IPS-18c (cell line): ENCODE data around the gene CTNNA2.

Experiments used
- H3K4me3 ChIP-seq: 2 replicates; pipeline ENCODE4 v1.7.0; 2013; ENCODE audit warnings: low read depth, mild to moderate bottlenecking, low read length, moderate library complexity; ENCODE audit not compliant: insufficient read depth
- H3K9me3 ChIP-seq: one replicate; pipeline ENCODE4 v1.6.1; 2013; ENCODE audit warnings: mild to moderate bottlenecking, low read length, moderate library complexity; ENCODE audit not compliant: control insufficient read depth, insufficient read depth

The CTNNA2 gene

GRCh38 chr2:79734518-79734917 lies 221.7 kb downstream of the CTNNA2 start:
- Histone ChIP-seq H3K9me3 (no peaks in the 10 kb centered on the region), H3K4me3 (no peak overlapping the region)

- no peaks in the 10 kb centered on the region for H3K9me3 ChIP-seq
- H3K4me3 ChIP-seq: no peak overlapping the region
Measured at GRCh38 chr2:79740879-79741443, 228.1 kb downstream of the CTNNA2 start.

GRCh38 chr2:79750321-79750720 lies 237.5 kb downstream of the CTNNA2 start:
- Histone ChIP-seq H3K4me3 (no peak overlapping the region), H3K9me3 (no peaks in the 10 kb centered on the region)

GRCh38 chr2:79757526-79757925 lies 244.7 kb downstream of the CTNNA2 start:
- Histone ChIP-seq H3K4me3 (no peak overlapping the region), H3K9me3 (no peaks in the 10 kb centered on the region)

- Histone ChIP-seq H3K9me3 (no peaks in the 10 kb centered on the region), H3K4me3 (no peak overlapping the region)
Measured at GRCh38 chr2:79758042-79758441, 245.2 kb downstream of the CTNNA2 start.

GRCh38 chr2:79758749-79759282 lies 246.0 kb downstream of the CTNNA2 start:
- Histone ChIP-seq H3K4me3 (no peak overlapping the region), H3K9me3 (no peaks in the 10 kb centered on the region)

GRCh38 chr2:79770926-79771325 lies 258.1 kb downstream of the CTNNA2 start:
- Histone ChIP-seq H3K4me3 (no peak overlapping the region), H3K9me3 (peaks cover 2% of the 10 kb centered on the region)

GRCh38 chr2:79771493-79771892 lies 258.6 kb downstream of the CTNNA2 start:
- Histone ChIP-seq H3K9me3 (peaks cover 2% of the 10 kb centered on the region), H3K4me3 (no peak overlapping the region)

GRCh38 chr2:79774016-79774415 lies 261.2 kb downstream of the CTNNA2 start:
- no peak overlapping the region for H3K4me3 ChIP-seq

GRCh38 chr2:79776461-79776860 lies 263.6 kb downstream of the CTNNA2 start:
- Histone ChIP-seq H3K9me3 (no peaks in the 10 kb centered on the region), H3K4me3 (no peak overlapping the region)

More at GRCh38 chr2:79774016-79774415, 261.2 kb downstream of the CTNNA2 start:
- H3K9me3 ChIP-seq: no peaks in the 10 kb centered on the region

- Histone ChIP-seq H3K9me3 (no peaks in the 10 kb centered on the region), H3K4me3 (no peak overlapping the region)
Measured at GRCh38 chr2:79780781-79781180, 267.9 kb downstream of the CTNNA2 start.

GRCh38 chr2:79782576-79783452 lies 270.0 kb downstream of the CTNNA2 start:
- Histone ChIP-seq H3K4me3 (no peak overlapping the region), H3K9me3 (no peaks in the 10 kb centered on the region)

GRCh38 chr2:79788952-79789651 lies 276.3 kb downstream of the CTNNA2 start:
- H3K4me3 ChIP-seq: no peak overlapping the region
- H3K9me3 ChIP-seq: no peaks in the 10 kb centered on the region

- H3K9me3 ChIP-seq: no peaks in the 10 kb centered on the region
- no peak overlapping the region for H3K4me3 ChIP-seq
Measured at GRCh38 chr2:79789811-79790210, 277.0 kb downstream of the CTNNA2 start.

GRCh38 chr2:79792090-79792489 lies 279.2 kb downstream of the CTNNA2 start:
- no peaks in the 10 kb centered on the region for H3K9me3 ChIP-seq
- no peak overlapping the region for H3K4me3 ChIP-seq

GRCh38 chr2:79793006-79793405 lies 280.2 kb downstream of the CTNNA2 start:
- no peak overlapping the region for H3K4me3 ChIP-seq
- H3K9me3 ChIP-seq: no peaks in the 10 kb centered on the region

GRCh38 chr2:79796641-79797040 lies 283.8 kb downstream of the CTNNA2 start:
- Histone ChIP-seq H3K9me3 (no peaks in the 10 kb centered on the region), H3K4me3 (no peak overlapping the region)

- H3K4me3 ChIP-seq: no peak overlapping the region
- no peaks in the 10 kb centered on the region for H3K9me3 ChIP-seq
Measured at GRCh38 chr2:79798776-79799175, 285.9 kb downstream of the CTNNA2 start.
